Osteocyte (in vitro differentiated cells): Measurements from ENCODE around the gene CNPY3. TPM values are rescaled to one million over a fixed set of nuclear protein-coding genes. Genes with fewer than 3 reads are reported as not detected.

Source experiments
- DNase-seq: peaks from one replicate; pipeline ENCODE4 v3.0.0; 2021; ENCODE audit warnings: mixed read lengths; ENCODE audit not compliant: unreplicated experiment; ENCODE audit errors: extremely low spot score
- H3K27ac Mint-ChIP-seq: one replicate; pipeline ENCODE4 v1.8.0; 2021; ENCODE audit warnings: mild to moderate bottlenecking, mixed read lengths; ENCODE audit not compliant: unreplicated experiment
- H3K27me3 Mint-ChIP-seq: one replicate; pipeline ENCODE4 v1.8.0; 2021; ENCODE audit warnings: mixed read lengths; ENCODE audit not compliant: unreplicated experiment
- H3K36me3 Mint-ChIP-seq: one replicate; pipeline ENCODE4 v1.8.0; 2021; ENCODE audit warnings: mixed read lengths; ENCODE audit not compliant: unreplicated experiment
- H3K4me1 Mint-ChIP-seq: one replicate; pipeline ENCODE4 v1.8.0; 2021; ENCODE audit warnings: mixed read lengths; ENCODE audit not compliant: unreplicated experiment
- H3K4me3 Mint-ChIP-seq: one replicate; pipeline ENCODE4 v1.8.0; 2021; ENCODE audit warnings: mild to moderate bottlenecking, moderate library complexity, mixed read lengths; ENCODE audit not compliant: unreplicated experiment
- H3K9me3 Mint-ChIP-seq: one replicate; pipeline ENCODE4 v1.8.0; 2021; ENCODE audit warnings: mixed read lengths; ENCODE audit not compliant: unreplicated experiment
- CTCF ChIP-seq: fragments of 200-600 bp; sonication (generic); IDR thresholded peaks from 2 replicates; pipeline ENCODE4 v1.5.0; 2021; ENCODE audit warnings: antibody characterized with exemption, mild to moderate bottlenecking, moderate library complexity
- total RNA-seq: library from RNA; stranded (reverse); gene quantifications from 2 replicates; pipeline ENCODE4 v1.2.1, GENCODE V29; 2021

CNPY3 gene
- total RNA-seq, 1 donor from 2014 or later = 69.0 TPM

- Mint-ChIP-seq H3K9me3 (no peaks in the 10 kb centered on the region), H3K36me3 (peaks cover 18% of the 10 kb centered on the region), H3K27ac (no peak overlapping the region), H3K27me3 (no peaks in the 10 kb centered on the region), H3K4me3 (no peak overlapping the region), H3K4me1 (peaks cover 33% of the 10 kb centered on the region)
- DNase-seq = no peak
- TF ChIP-seq CTCF = no peak
Observed at GRCh38 chr6:42933205-42933604, 3.9 kb downstream of the CNPY3 start.

GRCh38 chr6:42935322-42935721, 6.0 kb downstream of the CNPY3 start:
- H3K4me1 Mint-ChIP-seq = peaks cover 22% of the 10 kb centered on the region
- peaks cover 19% of the 10 kb centered on the region for H3K36me3 Mint-ChIP-seq
- H3K27ac Mint-ChIP-seq = no peak overlapping the region
- H3K4me3 Mint-ChIP-seq = no peak overlapping the region
- no peaks in the 10 kb centered on the region for H3K9me3 Mint-ChIP-seq
- no peak for TF ChIP-seq CTCF
- no peaks in the 10 kb centered on the region for H3K27me3 Mint-ChIP-seq
- DNase-seq = no peak

GRCh38 chr6:42936398-42936797, 7.1 kb downstream of the CNPY3 start:
- Mint-ChIP-seq H3K27me3 (no peaks in the 10 kb centered on the region), H3K9me3 (no peaks in the 10 kb centered on the region), H3K4me1 (peaks cover 12% of the 10 kb centered on the region), H3K4me3 (no peak overlapping the region), H3K36me3 (peaks cover 19% of the 10 kb centered on the region), H3K27ac (no peak overlapping the region)
- DNase-seq = no peak
- TF ChIP-seq CTCF = no peak

- Mint-ChIP-seq H3K27ac (no peak overlapping the region), H3K4me1 (peaks cover 2% of the 10 kb centered on the region), H3K27me3 (no peaks in the 10 kb centered on the region), H3K9me3 (no peaks in the 10 kb centered on the region), H3K4me3 (no peak overlapping the region), H3K36me3 (peaks cover 21% of the 10 kb centered on the region)
- no peak for DNase-seq
- TF ChIP-seq CTCF = no peak
Observed at GRCh38 chr6:42937548-42938427, 8.5 kb downstream of the CNPY3 start.

GRCh38 chr6:42938428-42938796, 9.1 kb downstream of the CNPY3 start:
- no peaks in the 10 kb centered on the region for H3K9me3 Mint-ChIP-seq
- no peak for TF ChIP-seq CTCF
- H3K27ac Mint-ChIP-seq = no peak overlapping the region
- no peak overlapping the region for H3K4me3 Mint-ChIP-seq
- no peaks in the 10 kb centered on the region for H3K27me3 Mint-ChIP-seq
- no peaks in the 10 kb centered on the region for H3K4me1 Mint-ChIP-seq
- no peak for DNase-seq
- peaks cover 19% of the 10 kb centered on the region for H3K36me3 Mint-ChIP-seq
